ENCODE measurements around the gene PTBP3.
"Not testable (repeated sequence)": the region's sequence is repeated elsewhere in the genome, so short reads cannot be mapped to it uniquely, and the experiment has no call there.

PTBP3 gene

DNA sequence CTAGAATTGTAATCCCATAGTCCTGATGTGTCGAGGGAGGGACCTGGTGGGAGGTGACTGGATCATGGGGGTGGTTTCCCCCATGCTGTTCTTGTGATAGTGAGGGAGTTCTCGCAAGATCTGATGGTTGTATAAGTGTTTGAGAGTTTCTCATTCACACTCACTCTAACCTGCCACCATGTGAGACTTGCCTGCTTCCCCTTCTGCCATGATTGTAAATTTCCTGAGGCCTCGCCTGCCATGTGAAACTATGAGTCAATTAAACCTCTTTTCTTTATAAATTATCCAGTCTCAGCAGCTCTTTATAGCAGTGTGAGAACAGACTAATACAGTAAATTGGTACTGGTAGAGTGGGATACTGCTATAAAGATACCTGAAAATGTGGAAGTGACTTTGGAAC, 50.6 kb downstream of the PTBP3 start:
- H3K4me3 ChIP-seq (ENCODE audit: low read depth, low read length); H3K9me3 ChIP-seq (ENCODE audit: control insufficient read depth, insufficient read depth, low read depth, low read length); H3K4me1 ChIP-seq (ENCODE audit: control insufficient read depth, insufficient read depth, low read length); H3K27ac ChIP-seq (ENCODE audit: extremely low read depth, low read depth, low read length); CTCF ChIA-PET; H3K36me3 ChIP-seq (ENCODE audit: control insufficient read depth in 2 of 2, insufficient read depth in 1 of 2, low read length in 2 of 2); POLR2A ChIA-PET: not testable (repeated sequence)

- Histone ChIP-seq H3K27ac (ENCODE audit: extremely low read depth, low read depth, low read length) (no peak overlapping the region), H3K4me3 (ENCODE audit: low read depth, low read length) (no peak overlapping the region), H3K4me1 (ENCODE audit: control insufficient read depth, insufficient read depth, low read length) (no peaks in the 10 kb centered on the region), H3K36me3 (ENCODE audit: control insufficient read depth in 2 of 2, insufficient read depth in 1 of 2, low read length in 2 of 2) (no peaks in the 10 kb centered on the region), H3K9me3 (ENCODE audit: control insufficient read depth, insufficient read depth, low read depth, low read length) (no peaks in the 10 kb centered on the region)
- POLR2A ChIA-PET = no interaction called here
- TF ChIP-seq ZNF24 (tag by site-specific recombination; IDR thresholded peaks at IDR 0.05) = no peak
- TF ChIP-seq, protein P1, sequence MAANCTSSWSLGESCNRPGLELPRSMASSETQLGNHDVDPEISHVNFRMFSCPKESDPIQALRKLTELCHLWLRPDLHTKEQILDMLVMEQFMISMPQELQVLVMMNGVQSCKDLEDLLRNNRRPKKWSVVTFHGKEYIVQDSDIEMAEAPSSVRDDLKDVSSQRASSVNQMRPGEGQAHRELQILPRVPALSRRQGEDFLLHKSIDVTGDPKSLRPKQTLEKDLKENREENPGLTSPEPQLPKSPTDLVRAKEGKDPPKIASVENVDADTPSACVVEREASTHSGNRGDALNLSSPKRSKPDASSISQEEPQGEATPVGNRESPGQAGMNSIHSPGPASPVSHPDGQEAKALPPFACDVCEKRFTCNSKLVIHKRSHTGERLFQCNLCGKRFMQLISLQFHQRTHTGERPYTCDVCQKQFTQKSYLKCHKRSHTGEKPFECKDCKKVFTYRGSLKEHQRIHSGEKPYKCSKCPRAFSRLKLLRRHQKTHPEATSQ (tag by site-specific recombination; IDR thresholded peaks at IDR 0.05) = no peak
- no peak for TF ChIP-seq ZNF248 (tag by site-specific recombination; IDR thresholded peaks at IDR 0.05)
- TF ChIP-seq PRDM1 (tag by site-specific recombination; IDR thresholded peaks at IDR 0.05) = no peak
- TF ChIP-seq ZNF624 (tag by site-specific recombination; IDR thresholded peaks at IDR 0.05) = no peak
- no peak for TF ChIP-seq ZNF473 (tag by site-specific recombination; IDR thresholded peaks at IDR 0.05)
- TF ChIP-seq INSM2 (tag by site-specific recombination; IDR thresholded peaks at IDR 0.05) = no peak
- TF ChIP-seq ZBTB48 (tag by site-specific recombination; IDR thresholded peaks at IDR 0.05) = no peak
- no peak for TF ChIP-seq ZFP37 (tag by site-specific recombination; IDR thresholded peaks at IDR 0.05)
- TF ChIP-seq MZF1 (tag by site-specific recombination; IDR thresholded peaks at IDR 0.05; ENCODE audit: borderline replicate concordance) = no peak
- no peak for TF ChIP-seq ZNF362 (tag by site-specific recombination; IDR thresholded peaks at IDR 0.05)
- no peak for TF ChIP-seq ZNF707 (tag by site-specific recombination; IDR thresholded peaks at IDR 0.05)
- no peak for TF ChIP-seq ZNF37A (tag by site-specific recombination; IDR thresholded peaks at IDR 0.05)
- TF ChIP-seq ZBTB11 (tag by site-specific recombination; conservative IDR thresholded peaks at IDR 0.05; ENCODE audit: low read depth) = no peak
- TF ChIP-seq ZNF791 (tag by site-specific recombination; IDR thresholded peaks at IDR 0.05) = no peak
- TF ChIP-seq ZNF555 (tag by site-specific recombination; conservative IDR thresholded peaks at IDR 0.05) = no peak
- no peak for TF ChIP-seq KLF7 (tag by site-specific recombination; IDR thresholded peaks at IDR 0.05; ENCODE audit: borderline replicate concordance)
- no peak for TF ChIP-seq ZNF148 (tag by site-specific recombination; IDR thresholded peaks at IDR 0.05; ENCODE audit: borderline replicate concordance)
- CTCF ChIA-PET = interaction anchor here (0.7 kb wide), 1 partner anchor 13 kb away, joined by 4 read pairs; no protein-coding TSS in a partner anchor
Observed at GRCh38 chr9:112280904-112281303, 52.5 kb downstream of the PTBP3 start.
